Spleen (tissue), 11 donors: ENCODE measurements around the gene ADCY10. TPM values are rescaled to one million over a fixed set of nuclear protein-coding genes. Genes with fewer than 3 reads are reported as not detected.

ENCODE experiments used
- DNase-seq: peaks from one replicate; pipeline ENCODE4 v3.0.0-alpha.2; 2020
- H3K27ac ChIP-seq, 8 donors: fragments of 200-600 bp; sonication (generic) in 7 of 8; 1 replicate in 4 of 8; 2 replicates in 4 of 8; pipeline versions ENCODE4 v1.5.0 to v1.8.0; 2016 to 2021; ENCODE audit warnings: inconsistent platforms in 4 of 8, mild to moderate bottlenecking in 4 of 8, moderate library complexity in 1 of 8
- H3K27me3 ChIP-seq, 7 donors: fragments of 200-600 bp; sonication (generic) in 6 of 7; replicated peaks in 1 of 7; 1 replicate in 4 of 7; 2 replicates in 3 of 7; pipeline versions ENCODE4 v1.5.0 to v1.8.0; 2016 to 2021; ENCODE audit warnings: inconsistent platforms in 3 of 7, mild to moderate bottlenecking in 1 of 7
- H3K36me3 ChIP-seq, 6 donors: fragments of 200-600 bp; sonication (generic) in 5 of 6; 1 replicate in 4 of 6; 2 replicates in 2 of 6; pipeline versions ENCODE4 v1.5.0 to v1.8.0; 2016 to 2021; ENCODE audit warnings: inconsistent platforms in 2 of 6
- H3K4me1 ChIP-seq, 6 donors: fragments of 200-600 bp; sonication (generic) in 5 of 6; 1 replicate in 3 of 6; 2 replicates in 3 of 6; pipeline versions ENCODE4 v1.5.0 to v1.8.0; 2016 to 2021; ENCODE audit warnings: inconsistent platforms in 3 of 6
- H3K4me3 ChIP-seq, 8 donors: fragments of 200-600 bp; sonication (generic) in 7 of 8; 1 replicate in 4 of 8; 2 replicates in 4 of 8; pipeline versions ENCODE4 v1.5.0 to v1.8.0; 2016 to 2021; ENCODE audit warnings: inconsistent platforms in 4 of 8, mild to moderate bottlenecking in 4 of 8, moderate library complexity in 2 of 8
- H3K9me3 ChIP-seq, 8 donors: fragments of 200-600 bp; sonication (generic) in 7 of 8; 1 replicate in 4 of 8; 2 replicates in 4 of 8; pipeline versions ENCODE4 v1.5.0 to v1.8.0; 2016 to 2021; ENCODE audit warnings: inconsistent platforms in 4 of 8
- POLR2A ChIP-seq, 3 donors: fragments of 450-650 bp; IDR thresholded peaks; one replicate each; pipeline ENCODE4 v1.5.1; 2017; ENCODE audit warnings: antibody characterized with exemption in 3 of 3, mild to moderate bottlenecking in 1 of 3
- POLR2AphosphoS5 ChIP-seq, 3 donors: sonication (generic); formaldehyde crosslinking; IDR thresholded peaks; one replicate each; pipeline ENCODE4 v1.5.1; 2017; ENCODE audit warnings: antibody characterized with exemption in 3 of 3
- WGBS, 5 donors: extraction: QIAGEN DNeasy Blood & Tissue Kit in 3 of 5; methylation state at CpG; one replicate each; pipeline versions ENCODE4 v1.1.5 to v1.1.7; 2013 to 2018; 5-methylcytosine and 5-hydroxymethylcytosine counted together
- intact Hi-C: fragments of 100-400 bp; cut with DNase I; formaldehyde crosslinking; loops from one replicate; pipeline ENCODE4 v1.15.0; 2023; ENCODE audit warnings: low total_unique reads
- polyA plus RNA-seq, 3 donors: library from polyadenylated mRNA; stranded (reverse); fragments of 200-250 nt; gene quantifications; one replicate each; pipeline ENCODE4 v1.2.1, GENCODE V29; 2013
- total RNA-seq, 7 donors: library from RNA; depleted of rRNA in 3 of 7; stranded (reverse); fragments of >200 nt in 3 of 7; fragmentation: NEBNext Ultra II Directional in 4 of 7; extraction: Animal tissue kit (Norgen Biotek cat#: 25700) in 4 of 7; gene quantifications; one replicate each; pipeline versions ENCODE4 v1.1.0 to v1.2.1, GENCODE V29; 2016 to 2021
- TF ChIP-seq, protein P1 (sequence below), 11 experiments: fragments of 200-600 bp in 7 of 11; fragments of 450-650 bp in 4 of 11; sonication (generic) in 4 of 11; IDR thresholded peaks in 8 of 11; conservative IDR thresholded peaks in 3 of 11; 1 replicate in 7 of 11; 2 replicates in 4 of 11; pipeline versions ENCODE4 v1.4.0 to v1.8.0; 2016 to 2021; ENCODE audit warnings: antibody characterized with exemption in 11 of 11, inconsistent platforms in 4 of 11, mild to moderate bottlenecking in 1 of 11
- donor health status: healthy with polysubstance abuse.
- donor health status: DM: no; HTN: no; CAD: no; lungs with moderate emphysema.
- donor health status: DM: no; HTN: no; CAD: no.
- donor health status: Bipolar disorder and iron deficiency.
- donor health status: healthy.
- donor health status: DM: no; HTN: no; CAD: no.
- donor health status: DM: yes; HTN: yes; CAD: no.

The ADCY10 gene
- total and polyA plus RNA-seq, 10 donors, result 0.04 to 0.40 (median 0.16) TPM; not detected in 4

DNA sequence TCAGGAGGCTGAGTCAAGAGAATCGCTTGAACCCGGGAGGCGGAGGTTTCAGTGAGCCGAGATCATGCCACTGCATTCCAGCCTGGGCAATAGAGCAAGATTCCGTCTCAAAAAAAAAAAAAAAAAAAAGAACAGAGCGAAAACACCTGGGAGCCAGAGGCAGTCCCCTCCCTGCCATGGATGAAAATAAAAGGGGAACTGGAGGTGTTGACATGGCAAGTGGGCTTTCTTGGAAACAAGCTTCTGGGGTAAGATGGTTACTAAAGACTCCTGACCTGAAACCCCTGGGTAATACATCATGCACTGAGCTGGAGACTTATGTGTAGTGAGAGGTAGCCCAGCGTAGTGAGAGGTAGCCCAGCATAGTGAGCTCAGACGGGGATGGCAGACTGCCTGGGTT lies 31.6 kb downstream of the ADCY10 start:
- intact Hi-C loops, result no loop called here

DNA sequence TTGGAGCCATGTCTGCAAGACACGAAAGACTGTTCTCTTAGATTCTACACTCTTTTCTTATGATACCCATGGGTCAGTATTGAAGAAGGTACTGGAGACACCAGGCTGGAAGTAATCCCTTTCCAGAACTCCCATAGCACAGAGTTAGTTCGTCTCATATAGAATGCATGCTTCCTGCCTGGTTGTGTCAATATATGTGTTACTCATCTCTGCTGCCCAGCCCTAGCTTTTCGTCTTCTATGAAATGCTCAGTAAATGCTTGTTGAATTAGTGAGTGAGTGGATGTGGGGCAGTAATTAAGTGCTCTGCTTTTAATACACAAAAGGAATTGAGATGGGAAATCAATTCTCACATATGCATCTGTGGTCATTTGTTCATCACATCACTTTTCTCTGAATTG lies 32.1 kb downstream of the ADCY10 start:
- Histone ChIP-seq H3K36me3 (no peaks in the 10 kb centered on the region), H3K27ac (no peak overlapping the region), H3K27me3 (no peaks in the 10 kb centered on the region), H3K4me1 (no peaks in the 10 kb centered on the region), H3K9me3 (peaks cover 0 to 3% (median 0%) of the 10 kb centered on the region in 8 donors), H3K4me3 (no peak overlapping the region)
- TF ChIP-seq, protein P1, sequence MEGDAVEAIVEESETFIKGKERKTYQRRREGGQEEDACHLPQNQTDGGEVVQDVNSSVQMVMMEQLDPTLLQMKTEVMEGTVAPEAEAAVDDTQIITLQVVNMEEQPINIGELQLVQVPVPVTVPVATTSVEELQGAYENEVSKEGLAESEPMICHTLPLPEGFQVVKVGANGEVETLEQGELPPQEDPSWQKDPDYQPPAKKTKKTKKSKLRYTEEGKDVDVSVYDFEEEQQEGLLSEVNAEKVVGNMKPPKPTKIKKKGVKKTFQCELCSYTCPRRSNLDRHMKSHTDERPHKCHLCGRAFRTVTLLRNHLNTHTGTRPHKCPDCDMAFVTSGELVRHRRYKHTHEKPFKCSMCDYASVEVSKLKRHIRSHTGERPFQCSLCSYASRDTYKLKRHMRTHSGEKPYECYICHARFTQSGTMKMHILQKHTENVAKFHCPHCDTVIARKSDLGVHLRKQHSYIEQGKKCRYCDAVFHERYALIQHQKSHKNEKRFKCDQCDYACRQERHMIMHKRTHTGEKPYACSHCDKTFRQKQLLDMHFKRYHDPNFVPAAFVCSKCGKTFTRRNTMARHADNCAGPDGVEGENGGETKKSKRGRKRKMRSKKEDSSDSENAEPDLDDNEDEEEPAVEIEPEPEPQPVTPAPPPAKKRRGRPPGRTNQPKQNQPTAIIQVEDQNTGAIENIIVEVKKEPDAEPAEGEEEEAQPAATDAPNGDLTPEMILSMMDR (IDR thresholded peaks at IDR 0.05 in 8 of 11, conservative IDR thresholded peaks at IDR 0.05 in 3 of 11), result no peak
- TF ChIP-seq POLR2AphosphoS5 (IDR thresholded peaks at IDR 0.05) (no peak), POLR2A (IDR thresholded peaks at IDR 0.05) (no peak)
- 86 to 98% (median 91%) methylated on average over 3 of the region's 3 CpGs for WGBS, 5 donors
- DNase-seq, result no peak
- intact Hi-C loops, result no loop called here

More for the DNA sequence above, 31.6 kb downstream of the ADCY10 start:
- peaks cover 0 to 3% (median 0%) of the 10 kb centered on the region in 8 donors for H3K9me3 ChIP-seq
- H3K36me3 ChIP-seq, result no peaks in the 10 kb centered on the region
- H3K27me3 ChIP-seq, result no peaks in the 10 kb centered on the region
- WGBS, 5 donors, result 87 to 98% (median 91%) methylated on average over 7 to 8 of the region's 8 CpGs
- no peak for DNase-seq
- no peak overlapping the region for H3K4me3 ChIP-seq
- no peak for TF ChIP-seq POLR2AphosphoS5 (IDR thresholded peaks at IDR 0.05)
- TF ChIP-seq, protein P1 (IDR thresholded peaks at IDR 0.05 in 8 of 11, conservative IDR thresholded peaks at IDR 0.05 in 3 of 11), result no peak
- TF ChIP-seq POLR2A (IDR thresholded peaks at IDR 0.05), result no peak
- no peaks in the 10 kb centered on the region for H3K4me1 ChIP-seq
- no peak overlapping the region for H3K27ac ChIP-seq

DNA sequence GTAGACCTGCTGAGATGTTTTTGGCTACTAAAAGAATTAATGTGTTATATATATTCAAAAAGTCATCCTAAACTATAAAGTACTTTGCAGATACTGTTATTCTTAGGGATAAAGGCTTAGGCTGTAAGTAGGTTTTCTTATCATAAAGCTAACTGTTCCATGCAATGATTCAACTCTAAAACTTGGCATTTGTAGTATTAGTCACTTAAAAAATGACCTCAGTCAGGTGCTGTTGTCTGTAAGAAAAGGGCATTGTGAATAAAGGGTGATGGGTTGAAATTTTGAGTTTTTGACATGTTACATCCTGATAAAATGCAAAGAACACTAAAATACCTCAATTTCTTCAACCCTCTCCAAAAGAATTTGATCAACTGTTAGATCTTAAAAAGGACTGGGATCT lies 32.9 kb downstream of the ADCY10 start:
- intact Hi-C loops, result no loop called here
- no peaks in the 10 kb centered on the region for H3K4me1 ChIP-seq
- no peaks in the 10 kb centered on the region for H3K27me3 ChIP-seq
- H3K4me3 ChIP-seq, result no peak overlapping the region
- H3K9me3 ChIP-seq, result peaks cover 0 to 2% (median 0%) of the 10 kb centered on the region in 8 donors
- no peaks in the 10 kb centered on the region for H3K36me3 ChIP-seq
- TF ChIP-seq POLR2AphosphoS5 (IDR thresholded peaks at IDR 0.05) (no peak), POLR2A (IDR thresholded peaks at IDR 0.05) (no peak)
- TF ChIP-seq, protein P1 (IDR thresholded peaks at IDR 0.05 in 8 of 11, conservative IDR thresholded peaks at IDR 0.05 in 3 of 11), result no peak
- DNase-seq, result no peak
- H3K27ac ChIP-seq, result no peak overlapping the region

DNA sequence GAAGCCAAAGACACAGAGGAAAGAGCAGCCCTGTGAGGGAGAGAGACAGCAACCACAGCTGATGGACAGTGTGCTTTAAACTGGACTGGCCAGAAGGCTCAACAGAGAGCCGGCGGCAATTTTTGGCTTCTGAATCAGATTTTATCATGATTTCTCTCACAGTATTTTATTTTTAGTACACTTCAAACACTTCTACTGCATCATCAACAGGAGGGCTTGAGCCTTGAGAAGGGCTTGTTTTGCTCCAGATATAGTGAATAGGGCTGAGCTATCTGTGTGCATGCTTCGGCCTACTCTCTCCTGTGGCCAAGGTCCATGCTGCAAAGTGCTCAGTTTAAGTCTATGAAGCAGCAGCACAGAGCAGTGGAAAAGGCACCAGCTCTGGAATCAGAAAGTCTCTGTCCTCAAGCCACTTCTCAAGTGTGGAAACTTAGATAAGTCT lies 33.3 kb downstream of the ADCY10 start:
- H3K9me3 ChIP-seq, result no peaks in the 10 kb centered on the region
- DNase-seq, result no peak

More for the DNA sequence above, 33.3 kb downstream of the ADCY10 start:
- Histone ChIP-seq H3K27me3 (no peaks in the 10 kb centered on the region), H3K4me3 (no peak overlapping the region), H3K4me1 (no peaks in the 10 kb centered on the region), H3K36me3 (no peaks in the 10 kb centered on the region), H3K27ac (no peak overlapping the region)
- WGBS, 5 donors, result 92 to 98% (median 96%) methylated on average over 3 of the region's 3 CpGs
- intact Hi-C loops, result no loop called here
- TF ChIP-seq POLR2AphosphoS5 (IDR thresholded peaks at IDR 0.05), result no peak
- TF ChIP-seq, protein P1 (IDR thresholded peaks at IDR 0.05 in 8 of 11, conservative IDR thresholded peaks at IDR 0.05 in 3 of 11), result no peak
- TF ChIP-seq POLR2A (IDR thresholded peaks at IDR 0.05), result no peak
